Astrocyte of the hippocampus (primary cell): Measurements from ENCODE around the gene PUS1.
A peak's percentile ranks its signal among the peaks of the same experiment; 100 is the strongest.
"Not testable (repeated sequence)": the region's sequence is repeated elsewhere in the genome, so short reads cannot be mapped to it uniquely, and the experiment has no call there.

Experiments used
- DNase-seq: peaks from one replicate; pipeline ENCODE4 v3.0.0; 2011; ENCODE audit warnings: low read depth, low spot score

PUS1 gene

GRCh38 chr12:131928711-131929580 is at the start of gene PUS1:
PUS1 (plus strand) TSS chr12:131929276; CDS start chr12:131929723, 447 bp downstream.
- peak; percentile 97 for DNase-seq

GRCh38 chr12:131882804-131883520 is 46.1 kb upstream of the PUS1 start:
- DNase-seq = no peak

GRCh38 chr12:131883521-131883900 is 45.6 kb upstream of the PUS1 start:
- DNase-seq = no peak

- not testable (repeated sequence) for DNase-seq
These were observed 44.0 kb upstream of the PUS1 start for GRCh38 chr12:131885076-131885475.

GRCh38 chr12:131885543-131886057 is 43.5 kb upstream of the PUS1 start:
- DNase-seq = no peak

- DNase-seq = not testable (repeated sequence)
These were observed 37.4 kb upstream of the PUS1 start for GRCh38 chr12:131891722-131892121.

GRCh38 chr12:131892711-131893604 is 36.1 kb upstream of the PUS1 start:
- no peak for DNase-seq

- no peak for DNase-seq
These were observed 35.3 kb upstream of the PUS1 start for GRCh38 chr12:131893605-131894312.

GRCh38 chr12:131894313-131894860 is 34.7 kb upstream of the PUS1 start, which contains the start of gene ULK1:
ULK1 (plus strand) TSS chr12:131894622; CDS start chr12:131895002, 380 bp downstream.
- peak; percentile 96 for DNase-seq

- peak; percentile 36 for DNase-seq
These were observed 34.0 kb upstream of the PUS1 start for GRCh38 chr12:131894981-131895639.

GRCh38 chr12:131895640-131896079 is 33.4 kb upstream of the PUS1 start:
- no peak for DNase-seq

- DNase-seq = peak; percentile 96
These were observed 32.8 kb upstream of the PUS1 start for GRCh38 chr12:131896080-131896810.

GRCh38 chr12:131896811-131897270 is 32.2 kb upstream of the PUS1 start:
- no peak for DNase-seq

GRCh38 chr12:131897276-131897675 is 31.8 kb upstream of the PUS1 start:
- no peak for DNase-seq

GRCh38 chr12:131897875-131898274 is 31.2 kb upstream of the PUS1 start:
- DNase-seq = no peak

- DNase-seq = peak; percentile 16
These were observed 28.7 kb upstream of the PUS1 start for GRCh38 chr12:131900397-131900796.

- peak; percentile 2 for DNase-seq
These were observed 27.4 kb upstream of the PUS1 start for GRCh38 chr12:131901431-131902331.
